Loucy (cell line): ENCODE data around the gene EML5.

ENCODE experiments used
- H2AFZ ChIP-seq: fragments of 200-600 bp; sonication (generic); 2 replicates; pipeline ENCODE4 v1.6.0; 2016; ENCODE audit warnings: antibody characterized with exemption, mild to moderate bottlenecking, low read length, moderate library complexity
- H3F3A ChIP-seq: fragments of 200-600 bp; 2 replicates; pipeline ENCODE4 v1.6.0; 2016; ENCODE audit warnings: antibody characterized with exemption, low read depth, mild to moderate bottlenecking
- H3K27me3 ChIP-seq: fragments of 200-600 bp; sonication (generic); 2 replicates; pipeline ENCODE4 v1.6.1; 2014; ENCODE audit warnings: low read length, mild to moderate bottlenecking; ENCODE audit not compliant: insufficient read depth, poor library complexity, severe bottlenecking
- H3K36me3 ChIP-seq: fragments of 200-600 bp; sonication (generic); 2 replicates; pipeline ENCODE4 v1.6.1; 2016; ENCODE audit warnings: low read length; ENCODE audit not compliant: insufficient read depth
- H3K4me1 ChIP-seq: fragments of 200-600 bp; sonication (generic); 2 replicates; pipeline ENCODE4 v1.5.1; 2014; ENCODE audit warnings: low read length, mild to moderate bottlenecking; ENCODE audit not compliant: insufficient read depth, poor library complexity, severe bottlenecking
- H3K4me2 ChIP-seq: fragments of 200-600 bp; sonication (generic); 2 replicates; pipeline ENCODE4 v1.6.0; 2014; ENCODE audit warnings: antibody characterized with exemption, low read length, low read depth, mild to moderate bottlenecking; ENCODE audit not compliant: poor library complexity, severe bottlenecking
- H3K4me3 ChIP-seq: fragments of 200-600 bp; sonication (generic); 2 replicates; pipeline ENCODE4 v1.5.1; 2014; ENCODE audit warnings: low read length, mild to moderate bottlenecking, mixed read lengths; ENCODE audit not compliant: poor library complexity, severe bottlenecking
- H3K79me2 ChIP-seq: fragments of 200-600 bp; sonication (generic); 2 replicates; pipeline ENCODE4 v1.6.1; 2014; ENCODE audit warnings: low read length; ENCODE audit not compliant: insufficient read depth
- H3K9ac ChIP-seq: fragments of 200-600 bp; sonication (generic); 2 replicates; pipeline ENCODE4 v1.6.0; 2014; ENCODE audit warnings: mild to moderate bottlenecking, low read depth, low read length, moderate library complexity; ENCODE audit not compliant: poor library complexity, severe bottlenecking
- H3K9me2 ChIP-seq: fragments of 200-600 bp; sonication (generic); replicated peaks from 2 replicates; pipeline ENCODE4 v1.6.1; 2016; ENCODE audit warnings: low read depth, low read length, mixed read lengths
- H3K9me3 ChIP-seq: fragments of 200-600 bp; sonication (generic); 2 replicates; pipeline ENCODE4 v1.6.1; 2014; ENCODE audit warnings: mild to moderate bottlenecking, antibody characterized with exemption, low read length, low read depth; ENCODE audit not compliant: insufficient read depth
- H4K20me1 ChIP-seq: fragments of 200-600 bp; sonication (generic); 2 replicates; pipeline ENCODE4 v1.6.0; 2014; ENCODE audit warnings: antibody characterized with exemption, low read length, mild to moderate bottlenecking; ENCODE audit not compliant: insufficient read depth, poor library complexity, severe bottlenecking
- EZH2phosphoT487 ChIP-seq: fragments of 200-600 bp; IDR thresholded peaks from 2 replicates; pipeline ENCODE4 v1.6.1; 2018; ENCODE audit warnings: antibody characterized with exemption, mild to moderate bottlenecking, moderate library complexity, borderline replicate concordance
- TF ChIP-seq, protein P1 (sequence below): fragments of 200-600 bp; sonication (generic); conservative IDR thresholded peaks from 2 replicates; pipeline ENCODE4 v1.5.1; 2014; ENCODE audit warnings: mild to moderate bottlenecking, antibody characterized with exemption, low read length

The EML5 gene

GRCh38 chr14:88616697-88617096 is 176.1 kb downstream of the EML5 start:
- Histone ChIP-seq H4K20me1 (peaks cover 21% of the 10 kb centered on the region), H3K79me2 (no peaks in the 10 kb centered on the region), H2AFZ (no peak overlapping the region), H3K4me2 (no peak overlapping the region), H3K4me3 (no peak overlapping the region), H3K9me2 (no peaks in the 10 kb centered on the region), H3F3A (peaks cover 4% of the 10 kb centered on the region; the same call in 1 of the 2 replicates), H3K9me3 (no peaks in the 10 kb centered on the region), H3K9ac (no peak overlapping the region), H3K4me1 (peaks cover 7% of the 10 kb centered on the region), H3K36me3 (peaks cover 8% of the 10 kb centered on the region; the same call in 1 of the 2 replicates), H3K27me3 (peaks cover 22% of the 10 kb centered on the region)
- TF ChIP-seq, protein P1, sequence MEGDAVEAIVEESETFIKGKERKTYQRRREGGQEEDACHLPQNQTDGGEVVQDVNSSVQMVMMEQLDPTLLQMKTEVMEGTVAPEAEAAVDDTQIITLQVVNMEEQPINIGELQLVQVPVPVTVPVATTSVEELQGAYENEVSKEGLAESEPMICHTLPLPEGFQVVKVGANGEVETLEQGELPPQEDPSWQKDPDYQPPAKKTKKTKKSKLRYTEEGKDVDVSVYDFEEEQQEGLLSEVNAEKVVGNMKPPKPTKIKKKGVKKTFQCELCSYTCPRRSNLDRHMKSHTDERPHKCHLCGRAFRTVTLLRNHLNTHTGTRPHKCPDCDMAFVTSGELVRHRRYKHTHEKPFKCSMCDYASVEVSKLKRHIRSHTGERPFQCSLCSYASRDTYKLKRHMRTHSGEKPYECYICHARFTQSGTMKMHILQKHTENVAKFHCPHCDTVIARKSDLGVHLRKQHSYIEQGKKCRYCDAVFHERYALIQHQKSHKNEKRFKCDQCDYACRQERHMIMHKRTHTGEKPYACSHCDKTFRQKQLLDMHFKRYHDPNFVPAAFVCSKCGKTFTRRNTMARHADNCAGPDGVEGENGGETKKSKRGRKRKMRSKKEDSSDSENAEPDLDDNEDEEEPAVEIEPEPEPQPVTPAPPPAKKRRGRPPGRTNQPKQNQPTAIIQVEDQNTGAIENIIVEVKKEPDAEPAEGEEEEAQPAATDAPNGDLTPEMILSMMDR = no peak
- no peak for TF ChIP-seq EZH2phosphoT487

DNA sequence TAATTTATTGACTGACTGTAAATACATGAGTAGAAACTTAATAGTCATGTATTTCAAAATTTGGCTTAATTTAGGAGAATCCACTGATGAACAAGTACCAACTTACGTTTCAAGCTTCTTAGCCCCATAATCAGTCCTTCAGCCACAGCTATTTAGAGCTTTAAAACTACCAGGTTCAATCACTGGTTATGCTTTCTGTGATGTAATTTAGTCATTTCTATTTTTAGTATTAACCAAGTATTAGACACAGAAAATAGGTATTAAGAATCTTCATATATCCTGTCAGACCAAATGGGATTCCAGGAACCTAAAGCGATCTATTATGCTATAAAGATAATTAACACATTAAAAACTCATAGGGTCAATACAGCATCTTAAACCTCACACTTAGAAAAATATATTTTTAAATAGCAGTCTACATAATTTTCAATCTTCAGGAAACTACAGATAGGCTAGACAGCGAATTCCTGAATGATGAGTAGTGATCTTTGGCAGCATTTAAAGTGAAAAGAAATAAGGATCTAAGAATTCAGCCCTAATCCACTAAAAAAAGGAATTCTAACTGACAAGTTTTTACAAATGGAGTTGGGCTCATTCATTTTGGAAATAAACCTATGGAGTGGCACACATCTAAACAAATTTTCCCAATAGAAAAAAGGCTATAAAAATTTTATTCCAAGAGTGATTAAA is 178.4 kb downstream of the EML5 start:
- Histone ChIP-seq H3F3A (peaks cover 4% of the 10 kb centered on the region; the same call in 1 of the 2 replicates), H3K9me2 (no peaks in the 10 kb centered on the region), H3K27me3 (peaks cover 9% of the 10 kb centered on the region), H3K36me3 (peaks cover 32% of the 10 kb centered on the region; the same call in 1 of the 2 replicates), H3K9me3 (no peaks in the 10 kb centered on the region), H4K20me1 (peaks cover 21% of the 10 kb centered on the region), H3K4me1 (peaks cover 7% of the 10 kb centered on the region), H3K79me2 (no peaks in the 10 kb centered on the region), H3K4me3 (no peak overlapping the region), H3K4me2 (no peak overlapping the region), H2AFZ (no peak overlapping the region), H3K9ac (no peak overlapping the region)
- TF ChIP-seq, protein P1 = no peak
- no peak for TF ChIP-seq EZH2phosphoT487

DNA sequence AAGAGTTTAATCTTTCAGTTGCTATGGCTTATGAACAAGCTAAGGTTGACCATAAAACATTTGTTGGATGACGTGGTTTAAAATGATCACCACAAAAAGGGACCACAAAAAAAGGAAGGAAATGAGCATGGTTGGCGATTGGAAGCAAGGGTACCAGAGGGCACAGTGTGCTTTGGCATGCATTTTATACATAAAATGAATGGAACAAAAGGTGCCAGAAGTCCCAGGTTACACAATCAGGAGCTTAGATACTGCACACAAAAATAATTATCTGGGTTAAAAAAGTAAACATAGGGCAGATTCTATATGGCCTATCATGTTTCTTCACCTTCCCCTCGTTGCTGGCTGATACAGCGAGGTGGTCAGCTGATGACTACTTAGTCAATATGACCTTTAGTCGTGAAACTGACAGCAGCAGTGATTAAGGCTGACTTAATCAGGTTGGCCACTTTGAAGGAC is 179.2 kb downstream of the EML5 start:
- H3K9me2 ChIP-seq = no peaks in the 10 kb centered on the region
- peak; percentile 91; the same call in 1 of the 2 replicates for TF ChIP-seq EZH2phosphoT487
- TF ChIP-seq, protein P1 = no peak
- peaks cover 7% of the 10 kb centered on the region for H3K4me1 ChIP-seq
- H3K36me3 ChIP-seq = peaks cover 39% of the 10 kb centered on the region; the same call in 1 of the 2 replicates
- no peaks in the 10 kb centered on the region for H3K9me3 ChIP-seq
- H2AFZ ChIP-seq = no peak overlapping the region
- H3K4me2 ChIP-seq = no peak overlapping the region
- H4K20me1 ChIP-seq = peaks cover 22% of the 10 kb centered on the region
- H3F3A ChIP-seq = peaks cover 4% of the 10 kb centered on the region; the same call in 1 of the 2 replicates
- no peak overlapping the region for H3K4me3 ChIP-seq
- peaks cover 4% of the 10 kb centered on the region for H3K27me3 ChIP-seq
- no peak overlapping the region for H3K9ac ChIP-seq
- H3K79me2 ChIP-seq = no peaks in the 10 kb centered on the region
